Lower lobe of right lung (tissue), 2 donors: ENCODE measurements around the gene PRIM2. TPM values are rescaled to one million over a fixed set of nuclear protein-coding genes. Genes with fewer than 3 reads are reported as not detected.
"Not testable (repeated sequence)": the region's sequence is repeated elsewhere in the genome, so short reads cannot be mapped to it uniquely, and the experiment has no call there.

Experiments
- ATAC-seq, 2 donors: fragments of 200-7000 bp; cut with Tn5 transposase; one replicate each; pipeline ENCODE4 v1.9.1; 2020 to 2022; ENCODE audit warnings: mild to moderate bottlenecking in 2 of 2, moderate library complexity in 2 of 2
- DNase-seq: peaks from one replicate; pipeline ENCODE4 v3.0.0-alpha.2; 2020
- H3K27ac ChIP-seq: fragments of 200-600 bp; one replicate; pipeline ENCODE4 v1.8.0; 2022
- H3K27me3 ChIP-seq: fragments of 200-600 bp; one replicate; pipeline ENCODE4 v1.8.0; 2022; ENCODE audit warnings: low read depth
- H3K36me3 ChIP-seq: fragments of 200-600 bp; one replicate; pipeline ENCODE4 v1.8.0; 2022; ENCODE audit warnings: mild to moderate bottlenecking
- H3K4me1 ChIP-seq: fragments of 200-600 bp; one replicate; pipeline ENCODE4 v1.8.0; 2022
- H3K4me3 ChIP-seq: fragments of 200-600 bp; one replicate; pipeline ENCODE4 v1.8.0; 2022; ENCODE audit warnings: mild to moderate bottlenecking
- H3K9me3 ChIP-seq: fragments of 200-600 bp; one replicate; pipeline ENCODE4 v1.8.0; 2022
- CTCF ChIP-seq: fragments of 200-600 bp; IDR thresholded peaks from one replicate; pipeline ENCODE4 v1.8.0; 2022; ENCODE audit warnings: antibody characterized with exemption, mild to moderate bottlenecking
- intact Hi-C: fragments of 100-400 bp; cut with DNase I; formaldehyde crosslinking; loops from one replicate; pipeline ENCODE4 v1.11.0; 2022
- total RNA-seq: library from RNA; stranded (reverse); fragmentation: NEBNext Ultra II Directional; extraction: Animal tissue kit (Norgen Biotek cat#: 25700); gene quantifications from one replicate; pipeline ENCODE4 v1.2.1, GENCODE V29; 2021
- donor health status: DM: no; HTN: yes; CAD: no; lungs with severe emphysema.

PRIM2 gene
- total RNA-seq, 1 donor from 2014 or later, result 9.1 TPM

GRCh38 chr6:57303931-57304681, 13.3 kb upstream of the PRIM2 start:
- Histone ChIP-seq H3K4me1 (peaks cover 21% of the 10 kb centered on the region), H3K27ac (no peak overlapping the region), H3K36me3 (no peaks in the 10 kb centered on the region), H3K4me3 (no peak overlapping the region), H3K9me3 (no peaks in the 10 kb centered on the region), H3K27me3 (no peaks in the 10 kb centered on the region)
- no peak for TF ChIP-seq CTCF
- no peak for ATAC-seq
- no peak for DNase-seq
- intact Hi-C loops, result no loop called here

GRCh38 chr6:57305107-57305506, 12.3 kb upstream of the PRIM2 start:
- no peaks in the 10 kb centered on the region for H3K36me3 ChIP-seq
- intact Hi-C loops, result no loop called here
- H3K27me3 ChIP-seq, result no peaks in the 10 kb centered on the region
- ATAC-seq, result peak in 1 of 2 donors; percentile 41
- no peak for DNase-seq
- no peak overlapping the region for H3K27ac ChIP-seq
- TF ChIP-seq CTCF, result no peak
- H3K9me3 ChIP-seq, result no peaks in the 10 kb centered on the region
- H3K4me3 ChIP-seq, result no peak overlapping the region
- H3K4me1 ChIP-seq, result peaks cover 21% of the 10 kb centered on the region

GRCh38 chr6:57305761-57306160, 11.7 kb upstream of the PRIM2 start:
- intact Hi-C loops, result no loop called here
- Histone ChIP-seq H3K27me3 (no peaks in the 10 kb centered on the region), H3K9me3 (no peaks in the 10 kb centered on the region), H3K4me3 (no peak overlapping the region), H3K4me1 (peaks cover 21% of the 10 kb centered on the region), H3K36me3 (no peaks in the 10 kb centered on the region), H3K27ac (no peak overlapping the region)
- DNase-seq, result no peak
- no peak for ATAC-seq
- no peak for TF ChIP-seq CTCF

GRCh38 chr6:57306273-57306672, 11.2 kb upstream of the PRIM2 start:
- Histone ChIP-seq H3K27ac (no peak overlapping the region), H3K4me1 (peaks cover 19% of the 10 kb centered on the region), H3K36me3 (no peaks in the 10 kb centered on the region), H3K9me3 (no peaks in the 10 kb centered on the region), H3K4me3 (no peak overlapping the region), H3K27me3 (no peaks in the 10 kb centered on the region)
- DNase-seq, result no peak
- TF ChIP-seq CTCF, result no peak
- ATAC-seq, result no peak
- intact Hi-C loops, result no loop called here

- Histone ChIP-seq H3K27me3 (no peaks in the 10 kb centered on the region), H3K4me3 (no peak overlapping the region), H3K9me3 (no peaks in the 10 kb centered on the region), H3K4me1 (peaks cover 7% of the 10 kb centered on the region), H3K27ac (no peak overlapping the region), H3K36me3 (no peaks in the 10 kb centered on the region)
- no peak for DNase-seq
- intact Hi-C loops, result no loop called here
- no peak for TF ChIP-seq CTCF
- ATAC-seq, result no peak
These were observed 9.6 kb upstream of the PRIM2 start for GRCh38 chr6:57307850-57308249.

- H3K4me3 ChIP-seq, H3K27me3 ChIP-seq, H3K9me3 ChIP-seq, H3K36me3 ChIP-seq, H3K27ac ChIP-seq, DNase-seq, intact Hi-C loops, ATAC-seq, H3K4me1 ChIP-seq: not testable (repeated sequence)
These were observed 8.7 kb upstream of the PRIM2 start for GRCh38 chr6:57308755-57309154.

- H3K4me1 ChIP-seq, H3K36me3 ChIP-seq, H3K27me3 ChIP-seq, H3K4me3 ChIP-seq, H3K9me3 ChIP-seq, DNase-seq, H3K27ac ChIP-seq, ATAC-seq, intact Hi-C loops: not testable (repeated sequence)
These were observed 7.2 kb upstream of the PRIM2 start for GRCh38 chr6:57310095-57310816.
